GM18498 (cell line): ENCODE data around the gene SDSL.

ENCODE experiments used
- ATAC-seq: cut with Tn5 transposase; IDR thresholded peaks from one replicate; pipeline ENCODE4 v1.9.1; 2021; ENCODE audit warnings: mild to moderate bottlenecking, moderate library complexity; ENCODE audit not compliant: unreplicated experiment

SDSL gene

GRCh38 chr12:113443030-113443539 is 20.9 kb downstream of the SDSL start:
- no peak for ATAC-seq

GRCh38 chr12:113445544-113446171 is 23.5 kb downstream of the SDSL start:
- ATAC-seq, result no peak

- ATAC-seq, result no peak
These were observed 26.7 kb downstream of the SDSL start for GRCh38 chr12:113448873-113449272.

- ATAC-seq, result no peak
These were observed 27.1 kb downstream of the SDSL start for GRCh38 chr12:113449299-113449698.

GRCh38 chr12:113449839-113450238 is 27.7 kb downstream of the SDSL start:
- no peak for ATAC-seq

DNA sequence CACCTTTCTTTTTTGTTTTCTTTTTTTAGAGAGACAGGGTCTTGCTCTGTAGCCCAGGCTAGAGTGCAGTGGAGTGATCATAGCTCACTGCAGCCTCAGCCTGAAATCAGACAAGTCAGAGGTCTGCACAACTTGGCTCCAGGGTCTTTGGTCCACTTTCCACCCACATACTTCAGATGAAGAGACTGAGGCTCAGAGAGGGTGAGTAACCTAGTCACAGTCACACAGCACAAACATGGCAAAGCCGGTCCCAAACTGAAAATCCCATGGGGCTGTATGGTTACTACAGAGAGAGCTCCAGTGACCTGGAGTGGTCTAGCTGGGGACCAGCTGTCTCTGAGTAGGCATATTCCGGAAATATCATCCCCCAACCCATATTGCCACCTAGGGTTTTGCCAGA is 30.3 kb downstream of the SDSL start:
- no peak for ATAC-seq

DNA sequence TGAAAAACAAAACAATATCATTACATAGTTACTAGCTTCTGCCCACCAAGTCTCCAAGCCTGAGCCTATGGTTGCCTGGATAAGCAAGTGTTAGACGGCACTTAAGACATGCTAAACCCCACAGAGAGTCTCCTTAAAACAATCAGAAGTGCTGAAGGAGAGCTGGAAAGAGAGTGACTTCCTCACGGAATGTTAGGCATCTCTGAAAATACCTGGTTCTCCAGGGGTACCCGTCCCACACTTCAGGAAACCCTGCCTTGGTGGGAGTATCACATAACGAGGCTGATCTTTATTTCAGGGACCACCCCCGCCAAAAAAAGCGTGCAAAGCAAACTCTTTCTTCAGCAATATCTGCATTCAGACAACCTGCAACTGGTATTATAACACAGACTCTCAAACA is 31.1 kb downstream of the SDSL start:
- no peak for ATAC-seq

- ATAC-seq, result no peak
These were observed 34.0 kb downstream of the SDSL start for GRCh38 chr12:113456199-113456598.

DNA sequence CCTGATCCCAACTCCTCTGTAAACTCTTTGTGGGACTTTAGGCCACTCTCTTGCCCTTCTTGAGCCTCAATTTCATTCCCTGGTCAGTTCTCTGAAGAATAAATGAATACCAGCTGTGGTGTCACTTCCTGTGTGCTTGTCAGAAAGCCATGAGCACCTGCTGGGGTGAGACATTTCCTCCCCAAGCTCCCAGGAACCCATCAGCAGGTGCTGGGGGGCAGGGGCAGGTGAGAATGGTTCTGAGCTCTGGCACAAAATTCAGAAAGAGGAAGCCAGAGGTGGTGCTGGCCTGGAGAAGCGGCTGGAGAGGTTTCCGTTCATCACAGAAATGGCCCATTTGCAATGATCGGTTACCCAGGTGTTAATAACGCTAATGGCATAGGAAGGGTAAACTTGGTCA is 34.6 kb downstream of the SDSL start:
- ATAC-seq, result no peak

- no peak for ATAC-seq
These were observed 35.0 kb downstream of the SDSL start for GRCh38 chr12:113457185-113457584.

- no peak for ATAC-seq
These were observed 35.5 kb downstream of the SDSL start for GRCh38 chr12:113457710-113458109.

DNA sequence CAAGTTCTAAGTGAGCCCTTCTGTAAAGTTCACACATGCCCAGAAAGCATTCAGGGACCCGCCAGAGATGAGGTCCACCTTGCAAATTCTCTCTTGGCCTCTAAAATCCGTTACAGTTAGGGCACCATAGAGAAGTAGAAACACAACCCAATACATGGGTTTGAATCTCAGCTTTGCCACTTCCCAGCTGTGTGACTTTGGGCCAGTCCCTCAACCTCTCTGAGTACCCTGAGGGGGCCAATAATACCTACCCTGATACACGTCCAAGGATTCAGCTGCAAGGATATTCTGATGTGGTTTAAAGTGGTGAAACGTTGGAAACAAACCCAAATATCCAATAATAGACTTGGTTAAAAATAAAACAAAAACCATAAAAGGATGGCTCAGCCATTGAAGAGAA is 37.8 kb downstream of the SDSL start:
- ATAC-seq, result no peak

DNA sequence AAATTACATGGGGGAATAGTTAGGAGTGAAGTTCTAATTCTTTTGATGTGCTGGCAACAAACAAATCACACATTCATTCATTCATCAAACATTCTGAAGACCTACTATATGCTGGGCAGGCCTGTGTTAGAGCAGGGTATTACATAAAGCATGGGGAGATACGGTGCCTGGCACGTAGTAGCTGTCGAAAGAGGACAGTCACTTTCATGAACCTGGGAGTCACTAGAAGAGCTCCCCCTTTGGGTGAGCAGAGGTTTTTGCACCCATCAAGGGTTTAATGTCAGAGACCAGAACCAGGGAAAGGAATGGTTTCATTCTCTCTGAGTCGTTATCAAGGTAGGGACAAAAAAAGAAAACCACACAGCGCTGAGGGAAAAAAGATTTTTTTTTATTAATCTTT is 39.5 kb downstream of the SDSL start:
- no peak for ATAC-seq

GRCh38 chr12:113462117-113462774 is 40.1 kb downstream of the SDSL start:
- ATAC-seq, result peak; percentile 57

GRCh38 chr12:113462998-113463745 is 41.0 kb downstream of the SDSL start:
- ATAC-seq, result no peak

- no peak for ATAC-seq
These were observed 41.7 kb downstream of the SDSL start for GRCh38 chr12:113463746-113464451.

DNA sequence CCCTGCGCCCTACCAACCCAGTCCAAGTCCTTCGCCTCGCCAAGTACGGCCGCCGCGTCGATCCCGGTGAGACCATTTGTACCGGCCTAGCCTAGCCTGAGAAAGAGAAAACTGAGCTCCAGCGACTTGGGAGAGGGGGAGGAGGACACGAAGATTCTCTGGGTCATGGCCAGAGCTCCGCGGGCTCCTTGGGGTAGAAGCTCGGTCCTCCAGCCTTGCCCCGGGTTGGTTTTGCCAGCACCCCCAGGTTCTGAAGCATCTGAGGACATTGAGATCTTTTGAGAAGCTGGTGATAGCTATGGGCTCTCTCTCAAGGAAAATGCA is 42.2 kb downstream of the SDSL start:
- no peak for ATAC-seq

DNA sequence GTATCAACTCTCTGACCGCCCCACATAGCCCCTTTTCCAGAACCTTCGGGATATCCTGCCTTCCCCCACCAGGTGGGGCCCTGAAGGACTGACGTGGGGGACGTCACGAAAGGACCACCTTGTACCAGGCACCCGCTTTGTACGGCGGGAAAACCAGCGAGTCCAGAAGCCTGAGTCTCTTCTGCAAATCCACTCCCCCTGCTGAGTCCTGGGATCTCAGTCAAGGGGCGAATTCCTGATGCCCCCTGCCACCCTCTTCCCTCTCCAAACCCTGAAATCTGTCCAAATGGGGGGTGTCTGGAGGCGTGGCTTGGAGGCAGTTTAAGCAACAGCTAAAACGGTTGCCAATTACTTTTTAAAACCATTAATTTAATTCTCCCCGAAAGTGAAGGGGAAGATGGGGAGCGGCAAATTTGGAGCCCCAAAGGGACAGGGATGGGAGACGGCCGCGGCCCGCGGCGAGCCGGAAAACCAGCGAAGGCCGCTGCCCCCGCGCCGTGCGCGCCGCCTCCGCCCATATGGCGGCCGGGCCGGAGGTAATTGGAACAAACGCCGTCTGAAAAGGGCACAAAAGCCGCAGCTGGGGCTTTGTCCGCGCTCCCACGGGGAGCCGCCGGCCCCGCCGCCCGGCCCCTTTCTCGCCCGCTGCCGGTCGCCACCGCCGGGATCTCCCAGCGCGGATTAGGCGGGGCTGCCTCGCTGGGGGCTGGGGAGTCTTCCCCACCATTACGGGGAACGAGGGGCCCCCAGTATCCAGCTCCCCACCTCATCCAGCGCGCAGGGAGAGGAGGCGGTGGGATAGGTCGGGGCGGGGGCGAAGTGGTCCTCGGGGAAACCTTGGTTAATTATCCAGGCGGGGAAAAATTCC is 42.9 kb downstream of the SDSL start:
- no peak for ATAC-seq

DNA sequence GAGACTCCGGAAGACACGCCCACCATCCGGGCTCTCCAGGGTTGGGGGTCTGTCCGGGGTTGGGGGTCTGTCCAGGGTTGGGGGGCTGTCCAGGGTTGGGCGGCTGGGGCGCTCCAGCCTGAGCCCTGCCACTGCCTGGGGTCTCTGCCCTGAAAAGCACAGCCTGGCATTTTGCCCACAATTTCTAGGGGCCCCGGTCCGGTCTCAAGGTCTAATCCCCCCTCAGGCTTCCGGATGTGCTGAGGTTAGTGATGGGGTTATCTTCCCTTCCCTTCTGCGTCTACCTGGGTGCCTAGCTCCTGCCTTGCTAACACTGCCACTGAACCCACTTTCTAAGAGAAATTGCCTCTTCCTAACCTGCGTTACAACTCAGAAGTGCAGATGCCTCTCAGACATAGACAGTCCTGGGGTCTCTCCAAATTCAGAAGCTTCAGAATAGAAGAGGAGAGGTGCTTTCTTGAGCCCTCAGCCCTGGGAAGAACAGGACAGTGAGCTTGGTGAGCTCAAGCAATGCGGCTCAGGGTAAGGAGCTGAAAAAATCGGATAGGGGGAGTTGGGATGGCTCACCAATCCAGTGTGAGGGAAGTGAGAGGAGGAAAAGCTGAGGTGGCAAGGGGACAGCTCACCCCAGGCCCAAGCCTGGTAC is 43.8 kb downstream of the SDSL start:
- no peak for ATAC-seq
